Thyroid gland (tissue), 4 donors: ENCODE results near the gene SYNGR3. TPM values are rescaled to one million over a fixed set of nuclear protein-coding genes. Genes with fewer than 3 reads are reported as not detected.

Experiments
- DNase-seq, 2 donors: peaks; one replicate each; pipeline ENCODE4 v3.0.0-alpha.2; 2019
- H3K27ac ChIP-seq, 3 donors: fragments of 200-600 bp; sonication (generic); 1 replicate in 2 of 3; 2 replicates in 1 of 3; pipeline ENCODE4 v1.5.1; 2016 to 2019; ENCODE audit warnings: mild to moderate bottlenecking in 1 of 3, moderate library complexity in 1 of 3
- H3K27me3 ChIP-seq: fragments of 200-600 bp; sonication (generic); one replicate; pipeline ENCODE4 v1.5.1; 2019
- H3K36me3 ChIP-seq, 2 donors: fragments of 200-600 bp; sonication (generic); one replicate each; pipeline ENCODE4 v1.5.1; 2016 to 2019
- H3K4me1 ChIP-seq, 2 donors: fragments of 200-600 bp; sonication (generic); one replicate each; pipeline ENCODE4 v1.5.1; 2017 to 2019
- H3K4me3 ChIP-seq, 3 donors: fragments of 200-600 bp; sonication (generic); replicated peaks in 1 of 3; 1 replicate in 2 of 3; 2 replicates in 1 of 3; pipeline ENCODE4 v1.5.1; 2016; ENCODE audit warnings: mild to moderate bottlenecking in 1 of 3
- H3K9me3 ChIP-seq: fragments of 200-600 bp; sonication (generic); one replicate; pipeline ENCODE4 v1.5.1; 2017
- CTCF ChIP-seq, 6 experiments: fragments of 200-600 bp in 3 of 6; fragments of 450-650 bp in 3 of 6; sonication (generic) in 3 of 6; IDR thresholded peaks; one replicate each; pipeline ENCODE4 v1.5.1; 2016 to 2019; ENCODE audit warnings: antibody characterized with exemption in 6 of 6, mild to moderate bottlenecking in 2 of 6, inconsistent platforms in 1 of 6, moderate library complexity in 1 of 6
- POLR2A ChIP-seq, 2 donors: fragments of 450-650 bp; IDR thresholded peaks; one replicate each; pipeline ENCODE4 v1.6.1; 2017; ENCODE audit warnings: antibody characterized with exemption in 2 of 2, mild to moderate bottlenecking in 2 of 2, moderate library complexity in 1 of 2
- WGBS, 2 donors: methylation state at CpG; one replicate each; pipeline ENCODE4 v1.1.5; 2017; 5-methylcytosine and 5-hydroxymethylcytosine counted together
- intact Hi-C: fragments of 100-400 bp; cut with DNase I; formaldehyde crosslinking; loops from one replicate; pipeline ENCODE4 v1.15.1; 2023
- total RNA-seq, 4 donors: library from RNA; depleted of rRNA; stranded (reverse); fragments of >200 nt; gene quantifications; one replicate each; pipeline ENCODE4 v1.2.3, GENCODE V29; 2016

The SYNGR3 gene
- total RNA-seq, 4 donors from 2014 or later: not detected

- TF ChIP-seq CTCF (IDR thresholded peaks at IDR 0.05): no peak
- TF ChIP-seq POLR2A (IDR thresholded peaks at IDR 0.05): no peak
- DNase-seq: peak in 1 of 2 donors; percentile 36
- H3K9me3 ChIP-seq: no peaks in the 10 kb centered on the region
- H3K27me3 ChIP-seq: no peaks in the 10 kb centered on the region
- H3K36me3 ChIP-seq: peaks cover 10 to 13% of the 10 kb centered on the region in 2 donors
- intact Hi-C loops: no loop called here
- 20 to 28% methylated on average over 26 to 34 of the region's 58 CpGs for WGBS, 2 donors
- H3K4me3 ChIP-seq: peak overlapping the region; percentile 46 to 85 (median 51)
- H3K4me1 ChIP-seq: peaks cover 5 to 19% of the 10 kb centered on the region in 2 donors
- peak overlapping the region in 2 of 3 donors; percentile 57 to 62 for H3K27ac ChIP-seq
These were observed 5.2 kb upstream of the SYNGR3 start for GRCh38 chr16:1984347-1985225.

GRCh38 chr16:1985466-1986150 is 4.2 kb upstream of the SYNGR3 start:
- peaks cover 5% of the 10 kb centered on the region for H3K27me3 ChIP-seq
- H3K4me1 ChIP-seq: peaks cover 10 to 25% of the 10 kb centered on the region in 2 donors
- H3K27ac ChIP-seq: no peak overlapping the region
- intact Hi-C loops: no loop called here
- TF ChIP-seq POLR2A (IDR thresholded peaks at IDR 0.05) (no peak), CTCF (IDR thresholded peaks at IDR 0.05) (no peak)
- H3K36me3 ChIP-seq: peaks cover 10 to 13% of the 10 kb centered on the region in 2 donors
- 98% methylated on average over 9 of the region's 14 CpGs for WGBS, 2 donors
- H3K9me3 ChIP-seq: no peaks in the 10 kb centered on the region
- DNase-seq: no peak
- H3K4me3 ChIP-seq: no peak overlapping the region

- Histone ChIP-seq H3K4me1 (peaks cover 20 to 40% of the 10 kb centered on the region in 2 donors), H3K27me3 (peaks cover 14% of the 10 kb centered on the region)
- WGBS, 2 donors: 83 to 88% methylated on average over 8 to 10 of the region's 10 CpGs
These were observed 2.6 kb upstream of the SYNGR3 start for GRCh38 chr16:1987198-1987597.

GRCh38 chr16:1990101-1990350 is 256 bp downstream of the SYNGR3 start:
- Histone ChIP-seq H3K4me3 (no peak overlapping the region), H3K27me3 (peaks cover 14% of the 10 kb centered on the region), H3K4me1 (peaks cover 24 to 40% of the 10 kb centered on the region in 2 donors), H3K9me3 (no peaks in the 10 kb centered on the region), H3K27ac (no peak overlapping the region), H3K36me3 (peaks cover 10 to 13% of the 10 kb centered on the region in 2 donors)
- no peak for DNase-seq
- TF ChIP-seq CTCF (IDR thresholded peaks at IDR 0.05) (no peak), POLR2A (IDR thresholded peaks at IDR 0.05) (no peak)
- intact Hi-C loops: no loop called here
- WGBS, 2 donors: 0 to 9% methylated on average over 3 to 6 of the region's 25 CpGs

More at GRCh38 chr16:1987198-1987597, 2.6 kb upstream of the SYNGR3 start:
- DNase-seq: no peak
- H3K4me3 ChIP-seq: no peak overlapping the region
- H3K27ac ChIP-seq: no peak overlapping the region
- TF ChIP-seq POLR2A (IDR thresholded peaks at IDR 0.05) (no peak), CTCF (IDR thresholded peaks at IDR 0.05) (no peak)
- H3K36me3 ChIP-seq: peaks cover 10 to 13% of the 10 kb centered on the region in 2 donors
- intact Hi-C loops: no loop called here
- H3K9me3 ChIP-seq: no peaks in the 10 kb centered on the region
